Astrocyte (in vitro differentiated cells and primary cell): Measurements from ENCODE around the gene RNF121. TPM values are rescaled to one million over a fixed set of nuclear protein-coding genes. Genes with fewer than 3 reads are reported as not detected.

ENCODE experiments used
- DNase-seq: peaks from one replicate; pipeline ENCODE4 v3.0.0-alpha.2; 2010; ENCODE audit warnings: low read depth
- FAIRE-seq: peaks from 2 replicates; lab custom pipeline; 2011; peaks lifted over from hg19 to GRCh38; lab: Jason Lieb, UNC
- H2AFZ ChIP-seq: 2 replicates; pipeline ENCODE4 v1.6.0; 2012; ENCODE audit warnings: low read depth, low read length, inconsistent platforms
- H3K27ac ChIP-seq: 2 replicates; pipeline ENCODE4 v1.5.1; 2011; ENCODE audit warnings: low read depth, low read length, inconsistent platforms
- H3K27me3 ChIP-seq: 2 replicates; pipeline ENCODE4 v1.6.0; 2011; ENCODE audit warnings: low read length, inconsistent platforms; ENCODE audit not compliant: insufficient read depth
- H3K36me3 ChIP-seq: 2 replicates; pipeline ENCODE4 v1.5.1; 2011; ENCODE audit warnings: low read length, inconsistent platforms; ENCODE audit not compliant: insufficient read depth
- H3K4me1 ChIP-seq: 2 replicates; pipeline ENCODE4 v1.5.1; 2011; ENCODE audit warnings: low read length, inconsistent platforms; ENCODE audit not compliant: insufficient read depth
- H3K4me2 ChIP-seq: 2 replicates; pipeline ENCODE4 v1.6.0; 2012; ENCODE audit warnings: low read length, inconsistent platforms
- H3K4me3 ChIP-seq: 2 replicates; pipeline ENCODE4 v1.5.1; 2011; ENCODE audit warnings: low read depth, mild to moderate bottlenecking, low read length, inconsistent platforms; ENCODE audit not compliant: insufficient read depth
- H3K79me2 ChIP-seq: 2 replicates; pipeline ENCODE4 v1.6.0; 2012; ENCODE audit warnings: mild to moderate bottlenecking, low read length, inconsistent platforms; ENCODE audit not compliant: insufficient read depth
- H3K9ac ChIP-seq: 2 replicates; pipeline ENCODE4 v1.6.0; 2012; ENCODE audit warnings: mild to moderate bottlenecking, low read length, inconsistent platforms
- H3K9me3 ChIP-seq: 2 replicates; pipeline ENCODE4 v1.5.1; 2012; ENCODE audit warnings: low read depth, mild to moderate bottlenecking, low read length, inconsistent platforms; ENCODE audit not compliant: insufficient read depth
- H4K20me1 ChIP-seq: 2 replicates; pipeline ENCODE4 v1.6.0; 2012; ENCODE audit warnings: low read length, inconsistent platforms; ENCODE audit not compliant: insufficient read depth
- H3K27ac Mint-ChIP-seq: one replicate; pipeline ENCODE4 v1.8.0; 2021; ENCODE audit warnings: mild to moderate bottlenecking, mixed read lengths; ENCODE audit not compliant: unreplicated experiment
- H3K27me3 Mint-ChIP-seq: one replicate; pipeline ENCODE4 v1.8.0; 2021; ENCODE audit warnings: low read depth, mixed read lengths; ENCODE audit not compliant: unreplicated experiment
- H3K36me3 Mint-ChIP-seq: one replicate; pipeline ENCODE4 v1.8.0; 2021; ENCODE audit warnings: low read depth, mixed read lengths; ENCODE audit not compliant: unreplicated experiment
- H3K4me1 Mint-ChIP-seq: one replicate; pipeline ENCODE4 v1.8.0; 2021; ENCODE audit warnings: low read depth, mixed read lengths; ENCODE audit not compliant: unreplicated experiment
- H3K4me3 Mint-ChIP-seq: one replicate; pipeline ENCODE4 v1.8.0; 2021; ENCODE audit warnings: mild to moderate bottlenecking, moderate library complexity, mixed read lengths; ENCODE audit not compliant: unreplicated experiment
- H3K9me3 Mint-ChIP-seq: one replicate; pipeline ENCODE4 v1.8.0; 2021; ENCODE audit warnings: mild to moderate bottlenecking, mixed read lengths; ENCODE audit not compliant: unreplicated experiment
- CTCF ChIP-seq: IDR thresholded peaks from 2 replicates; pipeline ENCODE4 v1.5.1; 2011; ENCODE audit warnings: low read depth, mild to moderate bottlenecking, inconsistent platforms, low read length, moderate library complexity; ENCODE audit not compliant: insufficient read depth
- EZH2 ChIP-seq: IDR thresholded peaks from 2 replicates; pipeline ENCODE4 v1.6.1; 2012; ENCODE audit warnings: mild to moderate bottlenecking, low read length, inconsistent platforms; ENCODE audit not compliant: insufficient read depth
- total RNA-seq: library from RNA; stranded (reverse); gene quantifications from 2 replicates; pipeline ENCODE4 v1.2.1, GENCODE V29; 2021

RNF121 gene
- total RNA-seq, 1 donor from 2014 or later = 73.4 TPM

- Histone ChIP-seq H3K9me3 (no peaks in the 10 kb centered on the region), H2AFZ (no peak overlapping the region), H3K27ac (no peak overlapping the region), H3K9ac (no peak overlapping the region), H3K27me3 (no peaks in the 10 kb centered on the region), H3K4me1 (peaks cover 43% of the 10 kb centered on the region), H3K4me3 (no peak overlapping the region), H3K4me2 (no peak overlapping the region), H3K36me3 (no peaks in the 10 kb centered on the region), H4K20me1 (peaks cover 73% of the 10 kb centered on the region), H3K79me2 (peaks cover 88% of the 10 kb centered on the region)
- Mint-ChIP-seq H3K27me3 (no peaks in the 10 kb centered on the region), H3K36me3 (peaks cover 3% of the 10 kb centered on the region), H3K27ac (no peak overlapping the region), H3K4me3 (no peak overlapping the region), H3K9me3 (no peaks in the 10 kb centered on the region), H3K4me1 (peaks cover 24% of the 10 kb centered on the region)
- FAIRE-seq (no peak), DNase-seq (no peak)
- TF ChIP-seq EZH2 (no peak), CTCF (no peak)
These were observed 4.5 kb downstream of the RNF121 start for GRCh38 chr11:71933141-71933933.

GRCh38 chr11:71934213-71934612 lies 5.4 kb downstream of the RNF121 start:
- no peak overlapping the region for H3K4me2 ChIP-seq
- Mint-ChIP-seq H3K36me3 (peaks cover 5% of the 10 kb centered on the region), H3K4me1 (peaks cover 24% of the 10 kb centered on the region), H3K4me3 (no peak overlapping the region), H3K9me3 (no peaks in the 10 kb centered on the region), H3K27me3 (no peaks in the 10 kb centered on the region), H3K27ac (no peak overlapping the region)
- no peak overlapping the region for H3K4me3 ChIP-seq
- no peak overlapping the region for H3K9ac ChIP-seq
- H3K4me1 ChIP-seq = peaks cover 43% of the 10 kb centered on the region
- H3K9me3 ChIP-seq = no peaks in the 10 kb centered on the region
- no peaks in the 10 kb centered on the region for H3K27me3 ChIP-seq
- FAIRE-seq = no peak
- no peaks in the 10 kb centered on the region for H3K36me3 ChIP-seq
- H3K79me2 ChIP-seq = peaks cover 89% of the 10 kb centered on the region
- H4K20me1 ChIP-seq = peaks cover 70% of the 10 kb centered on the region
- no peak overlapping the region for H3K27ac ChIP-seq
- TF ChIP-seq EZH2 (no peak), CTCF (no peak)
- no peak for DNase-seq
- H2AFZ ChIP-seq = no peak overlapping the region

- Mint-ChIP-seq H3K9me3 (no peaks in the 10 kb centered on the region), H3K36me3 (peaks cover 6% of the 10 kb centered on the region), H3K4me3 (no peak overlapping the region), H3K27ac (no peak overlapping the region), H3K4me1 (peaks cover 21% of the 10 kb centered on the region), H3K27me3 (no peaks in the 10 kb centered on the region)
- no peak overlapping the region for H2AFZ ChIP-seq
- TF ChIP-seq EZH2 = no peak
- TF ChIP-seq CTCF = no peak
- no peaks in the 10 kb centered on the region for H3K9me3 ChIP-seq
- peaks cover 37% of the 10 kb centered on the region for H3K4me1 ChIP-seq
- no peak overlapping the region for H3K4me2 ChIP-seq
- no peak overlapping the region for H3K9ac ChIP-seq
- H4K20me1 ChIP-seq = peaks cover 58% of the 10 kb centered on the region
- no peak overlapping the region for H3K4me3 ChIP-seq
- H3K27me3 ChIP-seq = no peaks in the 10 kb centered on the region
- FAIRE-seq (no peak), DNase-seq (no peak)
- peaks cover 89% of the 10 kb centered on the region for H3K79me2 ChIP-seq
- no peak overlapping the region for H3K27ac ChIP-seq
- no peaks in the 10 kb centered on the region for H3K36me3 ChIP-seq
These were observed 6.6 kb downstream of the RNF121 start for GRCh38 chr11:71935338-71935925.
